ENCODE data around the gene TEX26.

TEX26 gene

GRCh38 chr13:31011901-31012654 lies 79.6 kb downstream of the TEX26 start:
- DNase-seq (ENCODE audit: low spot score): no peak

GRCh38 chr13:31012655-31013024 lies 80.2 kb downstream of the TEX26 start:
- DNase-seq (ENCODE audit: low spot score): no peak

GRCh38 chr13:31014456-31014855 lies 82.0 kb downstream of the TEX26 start:
- no peak for DNase-seq (ENCODE audit: low spot score)

GRCh38 chr13:31015199-31015598 lies 82.7 kb downstream of the TEX26 start:
- no peak for DNase-seq (ENCODE audit: low spot score)

- no peak for DNase-seq (ENCODE audit: low spot score)
Observed at GRCh38 chr13:31016342-31017325, 84.2 kb downstream of the TEX26 start.

- no peak for DNase-seq (ENCODE audit: low spot score)
Observed at GRCh38 chr13:31018511-31018910, 86.1 kb downstream of the TEX26 start.

- no peak for DNase-seq (ENCODE audit: low spot score)
Observed at GRCh38 chr13:31020996-31021395, 88.5 kb downstream of the TEX26 start.

- DNase-seq (ENCODE audit: low spot score): no peak
Observed at GRCh38 chr13:31022288-31022895, 89.9 kb downstream of the TEX26 start.

- DNase-seq (ENCODE audit: low spot score): no peak
Observed at GRCh38 chr13:31022928-31023530, 90.6 kb downstream of the TEX26 start.

Measured in ecto neural progenitor cell (in vitro differentiated cells).